HepG2 (cell line): Measurements from ENCODE around the gene RTRAF. TPM values are rescaled to one million over a fixed set of nuclear protein-coding genes. Genes with fewer than 3 reads are reported as not detected.

Experiments
- ATAC-seq: fragments of 200-7000 bp; cut with Tn5 transposase; 3 replicates; pipeline ENCODE4 v1.9.1; 2020; ENCODE audit warnings: mild to moderate bottlenecking, moderate library complexity
- BruUV-seq: library from RNA; stranded (reverse); fragments of 400-500 nt; replicated peaks from 2 replicates; lab custom pipeline; 2021; lab: Mats Ljungman, UMichigan
- CTCF ChIA-PET: fragments of 300-600 bp; formaldehyde crosslinking; extraction: SDS; loops from one replicate; lab custom pipeline; 2021; ENCODE audit warnings: low total read pairs, inconsistent platforms, low intra/inter-chr PET ratio; lab: Yijun Ruan, JAX
- POLR2A ChIA-PET: fragments of 350-600 bp; sonication (Branson Sonifier 250); formaldehyde crosslinking; loops from one replicate; lab custom pipeline; 2020; ENCODE audit warnings: antibody characterized with exemption, inconsistent platforms; lab: Yijun Ruan, JAX
- DNase-seq: peaks from one replicate; pipeline ENCODE4 v3.0.0-alpha.2; 2015; ENCODE audit warnings: low spot score
- FAIRE-seq: peaks from 3 replicates; lab custom pipeline; 2011; peaks lifted over from hg19 to GRCh38; lab: Jason Lieb, UNC
- H2AFZ ChIP-seq: one replicate; pipeline ENCODE4 v1.6.1; 2011; ENCODE audit warnings: low read length, inconsistent platforms
- H3K27ac ChIP-seq: fragments of 300-600 bp; 3 replicates; pipeline ENCODE4 v1.8.0; 2011; ENCODE audit warnings: mixed run types, mild to moderate bottlenecking, mixed read lengths, low read length, inconsistent platforms; ENCODE audit not compliant: insufficient read depth; ENCODE audit errors: extremely low read length
- H3K27me3 ChIP-seq, 2 experiments: fragments of 200-600 bp in 1 of 2; 2 replicates in 1 of 2; 3 replicates in 1 of 2; pipeline versions ENCODE4 v1.6.0 to v1.8.0; 2011; ENCODE audit warnings: low read length in 2 of 2, mild to moderate bottlenecking in 2 of 2, moderate library complexity in 2 of 2, inconsistent platforms in 1 of 2; ENCODE audit not compliant: insufficient read depth in 2 of 2, control insufficient read depth in 1 of 2
- H3K36me3 ChIP-seq, 2 experiments: fragments of 200-600 bp in 1 of 2; replicated peaks in 1 of 2; 2 replicates in 1 of 2; 3 replicates in 1 of 2; pipeline versions ENCODE4 v1.5.1 to v1.8.0; 2011; ENCODE audit warnings: low read length in 2 of 2, inconsistent platforms in 1 of 2; ENCODE audit not compliant: insufficient read depth in 2 of 2, control insufficient read depth in 1 of 2
- H3K4me1 ChIP-seq: 2 replicates; pipeline ENCODE4 v1.5.1; 2012; ENCODE audit warnings: low read length, inconsistent platforms; ENCODE audit not compliant: insufficient read depth
- H3K4me2 ChIP-seq: 2 replicates; pipeline ENCODE4 v1.6.0; 2011; ENCODE audit warnings: low read depth, low read length, inconsistent platforms
- H3K4me3 ChIP-seq, 3 experiments: fragments of 200-600 bp in 1 of 3; sonication (generic), shearing (Covaris generic) in 1 of 3; replicated peaks in 1 of 3; 2 replicates each; pipeline ENCODE4 v1.5.1; 2011 to 2016; ENCODE audit warnings: low read length in 3 of 3, inconsistent platforms in 2 of 3, low read depth in 2 of 3, mild to moderate bottlenecking in 2 of 3, control low read depth in 1 of 3, mixed read lengths in 1 of 3; ENCODE audit not compliant: insufficient read depth in 1 of 3
- H3K79me2 ChIP-seq: one replicate; pipeline ENCODE4 v1.6.1; 2011; ENCODE audit warnings: low read length, inconsistent platforms; ENCODE audit not compliant: insufficient read depth
- H3K9ac ChIP-seq: 2 replicates; pipeline ENCODE4 v1.6.0; 2011; ENCODE audit warnings: mild to moderate bottlenecking, low read depth, low read length, inconsistent platforms; ENCODE audit not compliant: insufficient read depth
- H3K9me3 ChIP-seq: 2 replicates; pipeline ENCODE4 v1.5.1; 2012; ENCODE audit warnings: mild to moderate bottlenecking, low read length
- H4K20me1 ChIP-seq: 2 replicates; pipeline ENCODE4 v1.6.0; 2011; ENCODE audit warnings: inconsistent platforms, mild to moderate bottlenecking, low read length, moderate library complexity; ENCODE audit not compliant: insufficient read depth
- ATF1 ChIP-seq: IDR thresholded peaks from 2 replicates; pipeline ENCODE4 v1.6.1; 2016; ENCODE audit warnings: mild to moderate bottlenecking, control low read depth
- BRD4 ChIP-seq: sonication (generic); formaldehyde crosslinking; IDR thresholded peaks from 2 replicates; pipeline ENCODE4 v1.4.0; 2020; ENCODE audit warnings: missing genetic modification reagents
- CHD4 ChIP-seq: fragments of 200-600 bp; sonication (generic); IDR thresholded peaks from 2 replicates; pipeline ENCODE4 v1.7.0; 2017; ENCODE audit warnings: mild to moderate bottlenecking, low read length, borderline replicate concordance
- CREM ChIP-seq, 2 experiments: sonication (generic) in 1 of 2; formaldehyde crosslinking in 1 of 2; IDR thresholded peaks; 2 replicates each; pipeline versions ENCODE4 v1.4.0 to v1.6.1; 2016 to 2020; ENCODE audit warnings: antibody characterized with exemption in 1 of 2, mild to moderate bottlenecking in 1 of 2, missing genetic modification reagents in 1 of 2
- MXD3 ChIP-seq: IDR thresholded peaks from 2 replicates; pipeline ENCODE4 v1.6.1; 2016; ENCODE audit warnings: mild to moderate bottlenecking, missing biosample characterization, missing genetic modification reagents
- ZBTB7A ChIP-seq: sonication (generic); formaldehyde crosslinking; IDR thresholded peaks from 2 replicates; pipeline ENCODE4 v1.8.0; 2022; ENCODE audit warnings: mild to moderate bottlenecking, missing genetic modification reagents
- ZNF281 ChIP-seq: sonication (generic); formaldehyde crosslinking; IDR thresholded peaks from 2 replicates; pipeline ENCODE4 v1.4.0; 2020; ENCODE audit warnings: missing genetic modification reagents, borderline replicate concordance
- ZNF430 ChIP-seq: sonication (generic); formaldehyde crosslinking; IDR thresholded peaks from 2 replicates; pipeline ENCODE4 v1.9.0; 2021; ENCODE audit warnings: mild to moderate bottlenecking, missing genetic modification reagents
- WGBS: methylation state at CpG from one replicate; pipeline ENCODE4 v1.1.6; 2017; ENCODE audit warnings: low lambda C conversion rate; 5-methylcytosine and 5-hydroxymethylcytosine counted together
- in situ Hi-C: cut with HindIII; loops from 2 replicates; pipeline ENCODE4 v1.10.0; 2017; ENCODE audit warnings: low pct_unique_long_range_greater_than_20kb; ENCODE audit not compliant: extremely low pct_ligation_motif_present
- intact Hi-C: fragments of 100-400 bp; cut with micrococcal nuclease; formaldehyde crosslinking; loops from one replicate; pipeline ENCODE4 v1.10.0; 2022; ENCODE audit not compliant: unreplicated experiment
- polyA plus RNA-seq, 8 experiments: library from polyadenylated mRNA; depleted of rRNA in 3 of 8; stranded (reverse) in 7 of 8; unstranded in 1 of 8; fragments of >200 nt; fragmentation: Illumina TruSeq in 4 of 8; extraction: Trizol in 4 of 8; gene quantifications; 2 replicates each; pipeline versions ENCODE4 v1.2.1 to v1.2.3, GENCODE V29; 2011 to 2016; ENCODE audit warnings: low read depth in 4 of 8, missing spikeins in 1 of 8, mixed read lengths in 1 of 8; ENCODE audit not compliant: insufficient read depth in 1 of 8
- total RNA-seq, 5 experiments: library from RNA; depleted of rRNA; stranded (reverse); fragments of >200 nt; fragmentation: Illumina TruSeq; extraction: Trizol; gene quantifications; 2 replicates each; pipeline ENCODE4 v1.2.3, GENCODE V29; 2016; ENCODE audit warnings: low read depth in 1 of 5
- TF ChIP-seq, protein P1 (sequence below): sonication (generic); formaldehyde crosslinking; IDR thresholded peaks from 2 replicates; pipeline ENCODE4 v1.5.0; 2020; ENCODE audit warnings: missing genetic modification reagents

RTRAF gene
- total and polyA plus RNA-seq, 2 of the 13 experiments (the other 11 are each of a cell fraction or from before 2014, with no cell fraction given), result 137 to 258 TPM

GRCh38 chr14:52051871-52052270 is 62.5 kb downstream of the RTRAF start:
- Histone ChIP-seq H3K4me2 (no peak overlapping the region), H3K79me2 (no peaks in the 10 kb centered on the region), H3K27me3 (peaks cover 0 to 10% of the 10 kb centered on the region in 2 experiments; a peak in 4 of 5 replicates), H3K36me3 (no peaks in the 10 kb centered on the region), H3K9me3 (no peaks in the 10 kb centered on the region), H3K4me1 (peaks cover 13% of the 10 kb centered on the region), H4K20me1 (no peaks in the 10 kb centered on the region), H2AFZ (no peak overlapping the region), H3K27ac (no peak overlapping the region), H3K9ac (no peak overlapping the region), H3K4me3 (no peak overlapping the region)
- ChIA-PET POLR2A (no interaction called here), CTCF (no interaction called here)
- DNase-seq (no peak), FAIRE-seq (no peak), ATAC-seq (no peak)
- BruUV-seq, result no TSS peak
- WGBS, result 37% methylated on average over 2 of the region's 2 CpGs
- TF ChIP-seq ZBTB7A (CRISPR knock-in tag) (no peak), MXD3 (no peak), ZNF281 (CRISPR knock-in tag) (no peak), CREM (IDR thresholded peaks at IDR 0.05) (no peak), CREM (CRISPR knock-in tag; IDR thresholded peaks at IDR 0.05) (no peak), CHD4 (no peak), BRD4 (CRISPR knock-in tag) (no peak), ATF1 (CRISPR knock-in tag) (no peak), ZNF430 (CRISPR knock-in tag) (no peak)
- TF ChIP-seq, protein P1, sequence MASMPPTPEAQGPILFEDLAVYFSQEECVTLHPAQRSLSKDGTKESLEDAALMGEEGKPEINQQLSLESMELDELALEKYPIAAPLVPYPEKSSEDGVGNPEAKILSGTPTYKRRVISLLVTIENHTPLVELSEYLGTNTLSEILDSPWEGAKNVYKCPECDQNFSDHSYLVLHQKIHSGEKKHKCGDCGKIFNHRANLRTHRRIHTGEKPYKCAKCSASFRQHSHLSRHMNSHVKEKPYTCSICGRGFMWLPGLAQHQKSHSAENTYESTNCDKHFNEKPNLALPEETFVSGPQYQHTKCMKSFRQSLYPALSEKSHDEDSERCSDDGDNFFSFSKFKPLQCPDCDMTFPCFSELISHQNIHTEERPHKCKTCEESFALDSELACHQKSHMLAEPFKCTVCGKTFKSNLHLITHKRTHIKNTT, result no peak
- intact Hi-C loops (no loop called here), in situ Hi-C loops (no loop called here)
